IMR-90 (cell line): Measurements from ENCODE around the gene FGGY. TPM values are rescaled to one million over a fixed set of nuclear protein-coding genes. Genes with fewer than 3 reads are reported as not detected.
A peak's percentile ranks its signal among the peaks of the same experiment; 100 is the strongest.

ENCODE experiments used
- ATAC-seq: fragments of 200-7000 bp; cut with Tn5 transposase; 2 replicates; pipeline ENCODE4 v1.9.1; 2020; ENCODE audit warnings: low read depth, mild to moderate bottlenecking, moderate library complexity
- BruUV-seq: library from RNA; stranded (reverse); fragments of 400-500 nt; replicated peaks from 2 replicates; lab custom pipeline; 2021; lab: Mats Ljungman, UMichigan
- CTCF ChIA-PET: fragments of 300-600 bp; formaldehyde crosslinking; extraction: SDS; loops from one replicate; lab custom pipeline; 2021; ENCODE audit warnings: antibody characterized with exemption; lab: Yijun Ruan, JAX
- POLR2A ChIA-PET: fragments of 300-600 bp; sonication (Branson Sonifier 250); formaldehyde crosslinking; loops from one replicate; lab custom pipeline; 2022; ENCODE audit warnings: antibody characterized with exemption; ENCODE audit not compliant: unreplicated experiment; lab: Charles Lee
- DNase-seq: peaks from one replicate; pipeline ENCODE4 v3.0.0; 2013
- H2AFZ ChIP-seq: replicated peaks from 2 replicates; pipeline ENCODE3; 2013; ENCODE audit warnings: low read length, mild to moderate bottlenecking; ENCODE audit not compliant: poor library complexity
- H2AK5ac ChIP-seq: 2 replicates; pipeline ENCODE4 v1.6.1; 2013; ENCODE audit warnings: low read depth, low read length, inconsistent platforms
- H2AK9ac ChIP-seq: replicated peaks from 2 replicates; pipeline ENCODE3; 2013; ENCODE audit warnings: mild to moderate bottlenecking, low read depth, low read length, moderate library complexity; ENCODE audit not compliant: poor library complexity
- H2BK120ac ChIP-seq: 2 replicates; pipeline ENCODE4 v1.6.1; 2013; ENCODE audit warnings: low read depth, low read length, inconsistent platforms
- H2BK15ac ChIP-seq: 3 replicates; pipeline ENCODE4 v1.6.1; 2013; ENCODE audit warnings: low read depth, low read length, inconsistent platforms
- H2BK20ac ChIP-seq: 2 replicates; pipeline ENCODE4 v1.6.1; 2013; ENCODE audit warnings: low read depth, mild to moderate bottlenecking, inconsistent platforms, low read length, moderate library complexity
- H2BK5ac ChIP-seq: 2 replicates; pipeline ENCODE4 v1.6.1; 2013; ENCODE audit warnings: mild to moderate bottlenecking, low read depth, low read length, inconsistent platforms; ENCODE audit not compliant: poor library complexity, severe bottlenecking
- H3K14ac ChIP-seq: replicated peaks from 2 replicates; pipeline ENCODE4 v1.6.1; 2013; ENCODE audit warnings: low read depth, low read length, inconsistent platforms
- H3K18ac ChIP-seq: 2 replicates; pipeline ENCODE4 v1.6.1; 2013; ENCODE audit warnings: low read depth, low read length, control low read depth
- H3K23ac ChIP-seq: 2 replicates; pipeline ENCODE4 v1.6.1; 2013; ENCODE audit warnings: low read depth, low read length, inconsistent platforms
- H3K27ac ChIP-seq: 2 replicates; pipeline ENCODE4 v1.5.1; 2013; ENCODE audit warnings: mild to moderate bottlenecking, control low read depth, low read length; ENCODE audit not compliant: insufficient read depth
- H3K27me3 ChIP-seq: 2 replicates; pipeline ENCODE4 v1.6.1; 2013; ENCODE audit warnings: low read length; ENCODE audit not compliant: control insufficient read depth, insufficient read depth
- H3K36me3 ChIP-seq: 2 replicates; pipeline ENCODE4 v1.6.1; 2013; ENCODE audit warnings: low read length, mixed read lengths; ENCODE audit not compliant: control insufficient read depth, insufficient read depth
- H3K4ac ChIP-seq: 2 replicates; pipeline ENCODE4 v1.6.1; 2013; ENCODE audit warnings: low read depth, low read length, inconsistent platforms
- H3K4me1 ChIP-seq: 2 replicates; pipeline ENCODE4 v1.6.1; 2013; ENCODE audit warnings: low read length, mixed read lengths; ENCODE audit not compliant: control insufficient read depth, insufficient read depth
- H3K4me2 ChIP-seq: 2 replicates; pipeline ENCODE4 v1.6.1; 2013; ENCODE audit warnings: low read depth, mild to moderate bottlenecking, control low read depth, low read length, moderate library complexity
- H3K4me3 ChIP-seq: 2 replicates; pipeline ENCODE4 v1.5.1; 2013; ENCODE audit warnings: low read depth, mild to moderate bottlenecking, control low read depth, low read length, moderate library complexity; ENCODE audit not compliant: insufficient read depth
- H3K56ac ChIP-seq: 2 replicates; pipeline ENCODE4 v1.6.1; 2013; ENCODE audit warnings: low read length, inconsistent platforms; ENCODE audit not compliant: insufficient read depth; ENCODE audit errors: extremely low read depth
- H3K79me1 ChIP-seq, 2 experiments: 2 replicates each; pipeline ENCODE4 v1.6.1; 2013; ENCODE audit warnings: low read length in 2 of 2, inconsistent platforms in 1 of 2, low read depth in 1 of 2
- H3K9ac ChIP-seq: 2 replicates; pipeline ENCODE4 v1.6.1; 2013; ENCODE audit warnings: low read depth, low read length, control low read depth
- H3K9me1 ChIP-seq: 2 replicates; pipeline ENCODE4 v1.6.1; 2013; ENCODE audit warnings: low read length, inconsistent platforms; ENCODE audit not compliant: insufficient read depth
- H3K9me3 ChIP-seq: 2 replicates; pipeline ENCODE4 v1.6.1; 2013; ENCODE audit warnings: low read length; ENCODE audit not compliant: control insufficient read depth, insufficient read depth
- H4K20me1 ChIP-seq: 2 replicates; pipeline ENCODE4 v1.6.1; 2013; ENCODE audit warnings: low read length, inconsistent platforms; ENCODE audit not compliant: insufficient read depth
- H4K5ac ChIP-seq: 2 replicates; pipeline ENCODE4 v1.6.1; 2013; ENCODE audit warnings: mild to moderate bottlenecking, low read depth, low read length, control low read depth
- H4K8ac ChIP-seq, 2 experiments: 2 replicates each; pipeline ENCODE4 v1.6.1; 2013; ENCODE audit warnings: low read depth in 2 of 2, low read length in 2 of 2, control low read depth in 1 of 2, inconsistent platforms in 1 of 2
- H4K91ac ChIP-seq: 2 replicates; pipeline ENCODE4 v1.6.1; 2013; ENCODE audit warnings: low read depth, low read length, inconsistent platforms; ENCODE audit not compliant: insufficient read depth
- BHLHE40 ChIP-seq: fragments of 150-350 bp; IDR thresholded peaks from 2 replicates; pipeline ENCODE4 v1.6.1; 2016; ENCODE audit warnings: mild to moderate bottlenecking, low read depth, low read length
- CEBPB ChIP-seq: IDR thresholded peaks from 2 replicates; pipeline ENCODE4 v1.6.1; 2012; ENCODE audit warnings: low read depth, low read length, improper control_type of control experiment
- CHD1 ChIP-seq: IDR thresholded peaks from 2 replicates; pipeline ENCODE4 v1.6.1; 2012; ENCODE audit warnings: low read depth, low read length, improper control_type of control experiment
- FOS ChIP-seq: fragments of 150-350 bp; IDR thresholded peaks from 2 replicates; pipeline ENCODE4 v1.6.1; 2016; ENCODE audit warnings: low read depth, low read length
- MAFK ChIP-seq: IDR thresholded peaks from 2 replicates; pipeline ENCODE4 v1.6.1; 2012; ENCODE audit warnings: low read depth, low read length, improper control_type of control experiment
- MAZ ChIP-seq: IDR thresholded peaks from 2 replicates; pipeline ENCODE4 v1.6.1; 2012; ENCODE audit warnings: low read depth, mild to moderate bottlenecking, low read length, improper control_type of control experiment, moderate library complexity, borderline replicate concordance
- MXI1 ChIP-seq: IDR thresholded peaks from 2 replicates; pipeline ENCODE4 v1.6.1; 2012; ENCODE audit warnings: low read depth, mild to moderate bottlenecking, low read length, moderate library complexity, borderline replicate concordance
- NFE2L2 ChIP-seq: fragments of 150-350 bp; IDR thresholded peaks from 2 replicates; pipeline ENCODE4 v1.6.1; 2016; ENCODE audit warnings: low read depth, mild to moderate bottlenecking, low read length
- POLR2A ChIP-seq: IDR thresholded peaks from 2 replicates; pipeline ENCODE4 v1.6.1; 2012; ENCODE audit warnings: mild to moderate bottlenecking, low read depth, low read length
- RAD21 ChIP-seq: IDR thresholded peaks from 2 replicates; pipeline ENCODE4 v1.6.1; 2012; ENCODE audit warnings: low read length, improper control_type of control experiment
- RCOR1 ChIP-seq: IDR thresholded peaks from 2 replicates; pipeline ENCODE4 v1.6.1; 2012; ENCODE audit warnings: mild to moderate bottlenecking, low read length, improper control_type of control experiment; ENCODE audit not compliant: insufficient replicate concordance
- RFX5 ChIP-seq: IDR thresholded peaks from 2 replicates; pipeline ENCODE4 v1.8.0; 2012; ENCODE audit warnings: low read depth, mild to moderate bottlenecking, low read length, moderate library complexity
- SMC3 ChIP-seq: fragments of 150-350 bp; IDR thresholded peaks from 2 replicates; pipeline ENCODE4 v1.6.1; 2016; ENCODE audit warnings: low read depth, mild to moderate bottlenecking, antibody characterized with exemption, low read length, moderate library complexity
- WGBS, 2 experiments: methylation state at CpG; one replicate each; pipeline versions ENCODE4 v1.1.5 to v1.1.7; 2013; ENCODE audit warnings: missing lambda C conversion rate in 2 of 2; ENCODE audit not compliant: insufficient read length in 1 of 2; ENCODE audit errors: extremely low coverage in 2 of 2; 5-methylcytosine and 5-hydroxymethylcytosine counted together
- dilution Hi-C: fragments of 300-500 bp; cut with HindIII; formaldehyde crosslinking; loops from one replicate; pipeline ENCODE4 v1.14.3; 2018; ENCODE audit warnings: low sequenced_read_pairs; ENCODE audit not compliant: unreplicated experiment
- in situ Hi-C: fragments of 300-500 bp; cut with MboI; formaldehyde crosslinking; loops from 3 replicates; pipeline ENCODE4 v1.14.3; 2019; ENCODE audit warnings: low sequenced_read_pairs, inconsistent platforms, mixed read lengths
- intact Hi-C: fragments of 100-400 bp; cut with micrococcal nuclease; formaldehyde crosslinking; loops from 2 replicates; pipeline ENCODE4 v1.10.0; 2022
- polyA plus RNA-seq, 3 experiments: library from polyadenylated mRNA; depleted of rRNA; stranded (reverse); fragments of >200 nt; gene quantifications; 2 replicates each; pipeline ENCODE4 v1.2.3, GENCODE V29; 2012; ENCODE audit warnings: low replicate concordance in 1 of 3
- total RNA-seq: library from RNA; depleted of rRNA; stranded (reverse); fragments of >200 nt; gene quantifications from 2 replicates; pipeline ENCODE4 v1.2.3, GENCODE V29; 2012
- TF ChIP-seq, protein P1 (sequence below): conservative IDR thresholded peaks from 2 replicates; pipeline ENCODE4 v1.5.1; 2012; ENCODE audit warnings: mild to moderate bottlenecking, low read depth, low read length, improper control_type of control experiment
- TF ChIP-seq, protein P2 (sequence below): fragments of 150-350 bp; IDR thresholded peaks from 2 replicates; pipeline ENCODE4 v1.6.1; 2017; ENCODE audit warnings: mild to moderate bottlenecking, antibody characterized with exemption, low read length, low read depth
- TF ChIP-seq, protein P3 (sequence below): fragments of 150-350 bp; IDR thresholded peaks from 2 replicates; pipeline ENCODE4 v1.6.1; 2016; ENCODE audit warnings: low read depth, mild to moderate bottlenecking, low read length, moderate library complexity, borderline replicate concordance

The FGGY gene
- total and polyA plus RNA-seq, 2 of the 4 experiments (the other 2 are of a cell fraction): 5.6 to 14.0 TPM

DNA sequence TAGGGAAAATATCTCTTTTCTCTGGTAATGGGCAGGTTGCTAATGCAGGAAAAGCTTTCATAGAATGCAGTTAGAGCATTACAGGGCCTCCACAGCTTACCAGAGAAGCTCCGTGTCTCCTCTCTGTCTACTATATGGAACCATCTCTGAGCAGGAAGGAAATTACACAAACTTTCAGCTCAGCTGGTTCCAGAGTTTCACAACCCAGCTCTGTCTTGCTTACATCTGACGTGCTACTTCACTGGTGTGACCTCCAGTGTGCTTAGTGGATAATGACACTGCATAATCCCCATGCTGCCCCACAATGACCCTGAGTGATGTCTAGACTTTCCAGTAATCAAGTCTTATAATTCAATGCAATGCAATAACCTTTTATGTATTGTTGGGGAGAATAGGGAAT lies 4.3 kb upstream of the FGGY start:
- Histone ChIP-seq H4K5ac (no peak overlapping the region), H3K9me3 (no peaks in the 10 kb centered on the region), H3K9me1 (no peaks in the 10 kb centered on the region; the same call in none of the 2 replicates), H3K4ac (no peak overlapping the region; the same call in 1 of the 2 replicates), H2BK120ac (peak overlapping the region; percentile 2; the same call in 1 of the 2 replicates), H2BK15ac (no peak overlapping the region), H2BK20ac (no peak overlapping the region), H3K4me3 (no peak overlapping the region), H3K36me3 (no peaks in the 10 kb centered on the region), H2BK5ac (peak overlapping the region; percentile 32), H4K91ac (no peak overlapping the region), H3K79me1 (no peaks in the 10 kb centered on the region), H3K56ac (no peak overlapping the region), H2AFZ (no peak overlapping the region), H2AK5ac (no peak overlapping the region), H3K4me2 (no peak overlapping the region), H3K23ac (no peak overlapping the region), H3K27ac (no peak overlapping the region), H3K14ac (no peak overlapping the region), H4K8ac (no peak overlapping the region), H3K9ac (no peak overlapping the region), H2AK9ac (no peak overlapping the region), H4K20me1 (no peaks in the 10 kb centered on the region), H3K18ac (no peak overlapping the region), H3K27me3 (no peaks in the 10 kb centered on the region), H3K4me1 (peaks cover 2% of the 10 kb centered on the region)
- intact Hi-C loops: loop anchor here (10.0 kb wide), 1 partner anchor 218 kb away; no protein-coding TSS in a partner anchor
- TF ChIP-seq MXI1 (no peak), POLR2A (no peak), SMC3 (no peak), RFX5 (no peak), MAFK (0 out of 2 replicates have a peak, but pooled peaks have one; percentile 20), RAD21 (no peak), MAZ (no peak), RCOR1 (no peak), NFE2L2 (peak; percentile 92), CHD1 (no peak), CEBPB (peak; percentile 86), BHLHE40 (no peak), FOS (no peak)
- TF ChIP-seq, protein P1, sequence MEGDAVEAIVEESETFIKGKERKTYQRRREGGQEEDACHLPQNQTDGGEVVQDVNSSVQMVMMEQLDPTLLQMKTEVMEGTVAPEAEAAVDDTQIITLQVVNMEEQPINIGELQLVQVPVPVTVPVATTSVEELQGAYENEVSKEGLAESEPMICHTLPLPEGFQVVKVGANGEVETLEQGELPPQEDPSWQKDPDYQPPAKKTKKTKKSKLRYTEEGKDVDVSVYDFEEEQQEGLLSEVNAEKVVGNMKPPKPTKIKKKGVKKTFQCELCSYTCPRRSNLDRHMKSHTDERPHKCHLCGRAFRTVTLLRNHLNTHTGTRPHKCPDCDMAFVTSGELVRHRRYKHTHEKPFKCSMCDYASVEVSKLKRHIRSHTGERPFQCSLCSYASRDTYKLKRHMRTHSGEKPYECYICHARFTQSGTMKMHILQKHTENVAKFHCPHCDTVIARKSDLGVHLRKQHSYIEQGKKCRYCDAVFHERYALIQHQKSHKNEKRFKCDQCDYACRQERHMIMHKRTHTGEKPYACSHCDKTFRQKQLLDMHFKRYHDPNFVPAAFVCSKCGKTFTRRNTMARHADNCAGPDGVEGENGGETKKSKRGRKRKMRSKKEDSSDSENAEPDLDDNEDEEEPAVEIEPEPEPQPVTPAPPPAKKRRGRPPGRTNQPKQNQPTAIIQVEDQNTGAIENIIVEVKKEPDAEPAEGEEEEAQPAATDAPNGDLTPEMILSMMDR: no peak
- TF ChIP-seq, protein P2, sequence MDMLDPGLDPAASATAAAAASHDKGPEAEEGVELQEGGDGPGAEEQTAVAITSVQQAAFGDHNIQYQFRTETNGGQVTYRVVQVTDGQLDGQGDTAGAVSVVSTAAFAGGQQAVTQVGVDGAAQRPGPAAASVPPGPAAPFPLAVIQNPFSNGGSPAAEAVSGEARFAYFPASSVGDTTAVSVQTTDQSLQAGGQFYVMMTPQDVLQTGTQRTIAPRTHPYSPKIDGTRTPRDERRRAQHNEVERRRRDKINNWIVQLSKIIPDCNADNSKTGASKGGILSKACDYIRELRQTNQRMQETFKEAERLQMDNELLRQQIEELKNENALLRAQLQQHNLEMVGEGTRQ: no peak
- TF ChIP-seq, protein P3, sequence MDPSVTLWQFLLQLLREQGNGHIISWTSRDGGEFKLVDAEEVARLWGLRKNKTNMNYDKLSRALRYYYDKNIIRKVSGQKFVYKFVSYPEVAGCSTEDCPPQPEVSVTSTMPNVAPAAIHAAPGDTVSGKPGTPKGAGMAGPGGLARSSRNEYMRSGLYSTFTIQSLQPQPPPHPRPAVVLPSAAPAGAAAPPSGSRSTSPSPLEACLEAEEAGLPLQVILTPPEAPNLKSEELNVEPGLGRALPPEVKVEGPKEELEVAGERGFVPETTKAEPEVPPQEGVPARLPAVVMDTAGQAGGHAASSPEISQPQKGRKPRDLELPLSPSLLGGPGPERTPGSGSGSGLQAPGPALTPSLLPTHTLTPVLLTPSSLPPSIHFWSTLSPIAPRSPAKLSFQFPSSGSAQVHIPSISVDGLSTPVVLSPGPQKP: no peak
- no TSS peak for BruUV-seq
- DNase-seq (peak; percentile 80), ATAC-seq (no peak; the same call in 1 of the 2 replicates)
- POLR2A ChIA-PET: no interaction called here
- no CpG with 5 or more reads among the region's 2 CpGs for WGBS, 2 experiments
- dilution Hi-C loops: no loop called here
- in situ Hi-C loops: loop anchor here (25.0 kb wide), 1 partner anchor 505 kb away; the partner anchor contains the start of gene JUN
- CTCF ChIA-PET: no interaction called here
